Sigmoid colon (tissue), 7 donors: ENCODE data around the gene HSPB1. TPM values are rescaled to one million over a fixed set of nuclear protein-coding genes. Genes with fewer than 3 reads are reported as not detected.
"Not testable (repeated sequence)": the region's sequence is repeated elsewhere in the genome, so short reads cannot be mapped to it uniquely, and the experiment has no call there.

Experiments used
- DNase-seq: peaks from one replicate; pipeline ENCODE4 v3.0.0-alpha.2; 2019
- H3K27ac ChIP-seq, 4 donors: fragments of 200-600 bp; sonication (generic); one replicate each; pipeline ENCODE4 v1.5.1; 2016 to 2019; ENCODE audit warnings: mild to moderate bottlenecking in 1 of 4
- H3K27me3 ChIP-seq, 3 donors: fragments of 200-600 bp; sonication (generic); one replicate each; pipeline ENCODE4 v1.5.1; 2019; ENCODE audit warnings: mild to moderate bottlenecking in 1 of 3
- H3K36me3 ChIP-seq, 4 donors: fragments of 200-600 bp; sonication (generic); one replicate each; pipeline ENCODE4 v1.5.1; 2016 to 2019
- H3K4me1 ChIP-seq, 4 donors: fragments of 200-600 bp; sonication (generic); one replicate each; pipeline ENCODE4 v1.5.1; 2017 to 2019
- H3K4me3 ChIP-seq, 4 donors: fragments of 200-600 bp; sonication (generic); one replicate each; pipeline ENCODE4 v1.5.1; 2017 to 2019; ENCODE audit warnings: mild to moderate bottlenecking in 2 of 4, moderate library complexity in 1 of 4
- H3K9me3 ChIP-seq, 4 donors: fragments of 200-600 bp in 3 of 4; sonication (generic) in 3 of 4; one replicate each; pipeline versions ENCODE4 v1.5.1 to v1.6.1; 2013 to 2019
- EP300 ChIP-seq, 4 donors: sonication (generic); formaldehyde crosslinking; IDR thresholded peaks; one replicate each; pipeline ENCODE4 v1.6.1; 2017; ENCODE audit warnings: antibody characterized with exemption in 4 of 4
- POLR2A ChIP-seq, 2 donors: fragments of 450-650 bp; IDR thresholded peaks; one replicate each; pipeline ENCODE4 v1.6.1; 2016; ENCODE audit warnings: antibody characterized with exemption in 2 of 2, mild to moderate bottlenecking in 2 of 2, moderate library complexity in 2 of 2
- POLR2AphosphoS5 ChIP-seq, 4 donors: sonication (generic); formaldehyde crosslinking; IDR thresholded peaks; one replicate each; pipeline ENCODE4 v1.6.1; 2017; ENCODE audit warnings: antibody characterized with exemption in 4 of 4
- WGBS, 2 donors: extraction: QIAGEN DNeasy Blood & Tissue Kit; methylation state at CpG; one replicate each; pipeline ENCODE4 v1.1.7; 2013; 5-methylcytosine and 5-hydroxymethylcytosine counted together
- intact Hi-C: fragments of 100-400 bp; cut with DNase I; formaldehyde crosslinking; loops from one replicate; pipeline ENCODE4 v1.15.1; 2023
- polyA plus RNA-seq, 3 donors: library from polyadenylated mRNA; stranded (reverse); fragments of 200-250 nt; gene quantifications; one replicate each; pipeline ENCODE4 v1.2.3, GENCODE V29; 2013
- total RNA-seq, 4 donors: library from RNA; depleted of rRNA; stranded (reverse); fragments of >200 nt; gene quantifications; one replicate each; pipeline ENCODE4 v1.1.0, GENCODE V29; 2016
- TF ChIP-seq, protein P1 (sequence below), 4 experiments: fragments of 450-650 bp in 3 of 4; fragments of 200-600 bp in 1 of 4; IDR thresholded peaks; one replicate each; pipeline ENCODE4 v1.5.1; 2016 to 2019; ENCODE audit warnings: antibody characterized with exemption in 4 of 4, mild to moderate bottlenecking in 3 of 4, moderate library complexity in 2 of 4
- donor health status: healthy with polysubstance abuse.
- donor health status: Bipolar disorder and iron deficiency.
- donor health status: healthy.

The HSPB1 gene
- total and polyA plus RNA-seq, 7 donors, result 202 to 2,528 (median 929) TPM

DNA sequence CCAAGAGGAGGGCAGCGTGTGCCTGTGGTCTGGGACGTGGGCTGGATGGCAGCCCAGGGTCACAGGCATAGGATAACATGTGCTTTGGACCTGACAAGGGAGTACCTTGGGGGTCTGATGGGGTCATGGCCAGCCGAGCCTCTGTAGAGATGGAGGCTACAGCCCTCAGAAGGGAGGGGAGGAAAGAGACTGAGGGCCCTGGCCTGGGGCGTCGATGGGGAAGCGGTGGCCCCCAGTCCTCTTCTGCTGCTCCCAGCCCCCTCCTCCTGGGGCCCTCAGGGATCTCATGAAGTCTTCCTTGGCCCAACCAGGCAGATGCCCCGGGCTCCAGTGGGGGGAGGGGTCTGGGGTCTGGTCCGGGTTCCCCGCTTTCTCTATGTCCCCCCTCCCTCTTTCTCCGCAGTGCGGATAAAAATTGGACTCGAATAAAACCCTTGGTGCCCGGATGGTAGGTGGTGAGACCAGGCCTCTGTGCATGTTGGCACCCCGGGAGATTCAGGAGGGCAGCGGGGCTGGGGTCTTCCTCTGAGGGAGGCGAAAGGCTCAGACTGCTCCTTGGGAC lies 15.6 kb upstream of the HSPB1 start:
- Histone ChIP-seq H3K27ac (no peak overlapping the region), H3K27me3 (peaks cover 16 to 23% (median 19%) of the 10 kb centered on the region in 3 donors), H3K4me3 (no peak overlapping the region), H3K36me3 (no peaks in the 10 kb centered on the region), H3K4me1 (peaks cover 0 to 26% (median 24%) of the 10 kb centered on the region in 4 donors), H3K9me3 (no peaks in the 10 kb centered on the region)
- DNase-seq, result peak; percentile 55
- intact Hi-C loops, result no loop called here
- TF ChIP-seq, protein P1, sequence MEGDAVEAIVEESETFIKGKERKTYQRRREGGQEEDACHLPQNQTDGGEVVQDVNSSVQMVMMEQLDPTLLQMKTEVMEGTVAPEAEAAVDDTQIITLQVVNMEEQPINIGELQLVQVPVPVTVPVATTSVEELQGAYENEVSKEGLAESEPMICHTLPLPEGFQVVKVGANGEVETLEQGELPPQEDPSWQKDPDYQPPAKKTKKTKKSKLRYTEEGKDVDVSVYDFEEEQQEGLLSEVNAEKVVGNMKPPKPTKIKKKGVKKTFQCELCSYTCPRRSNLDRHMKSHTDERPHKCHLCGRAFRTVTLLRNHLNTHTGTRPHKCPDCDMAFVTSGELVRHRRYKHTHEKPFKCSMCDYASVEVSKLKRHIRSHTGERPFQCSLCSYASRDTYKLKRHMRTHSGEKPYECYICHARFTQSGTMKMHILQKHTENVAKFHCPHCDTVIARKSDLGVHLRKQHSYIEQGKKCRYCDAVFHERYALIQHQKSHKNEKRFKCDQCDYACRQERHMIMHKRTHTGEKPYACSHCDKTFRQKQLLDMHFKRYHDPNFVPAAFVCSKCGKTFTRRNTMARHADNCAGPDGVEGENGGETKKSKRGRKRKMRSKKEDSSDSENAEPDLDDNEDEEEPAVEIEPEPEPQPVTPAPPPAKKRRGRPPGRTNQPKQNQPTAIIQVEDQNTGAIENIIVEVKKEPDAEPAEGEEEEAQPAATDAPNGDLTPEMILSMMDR (IDR thresholded peaks at IDR 0.05), result no peak
- TF ChIP-seq POLR2AphosphoS5 (IDR thresholded peaks at IDR 0.05), result no peak
- TF ChIP-seq EP300 (IDR thresholded peaks at IDR 0.05), result no peak
- no peak for TF ChIP-seq POLR2A (IDR thresholded peaks at IDR 0.05)
- WGBS, 2 donors, result 87 to 90% methylated on average over 16 of the region's 16 CpGs

DNA sequence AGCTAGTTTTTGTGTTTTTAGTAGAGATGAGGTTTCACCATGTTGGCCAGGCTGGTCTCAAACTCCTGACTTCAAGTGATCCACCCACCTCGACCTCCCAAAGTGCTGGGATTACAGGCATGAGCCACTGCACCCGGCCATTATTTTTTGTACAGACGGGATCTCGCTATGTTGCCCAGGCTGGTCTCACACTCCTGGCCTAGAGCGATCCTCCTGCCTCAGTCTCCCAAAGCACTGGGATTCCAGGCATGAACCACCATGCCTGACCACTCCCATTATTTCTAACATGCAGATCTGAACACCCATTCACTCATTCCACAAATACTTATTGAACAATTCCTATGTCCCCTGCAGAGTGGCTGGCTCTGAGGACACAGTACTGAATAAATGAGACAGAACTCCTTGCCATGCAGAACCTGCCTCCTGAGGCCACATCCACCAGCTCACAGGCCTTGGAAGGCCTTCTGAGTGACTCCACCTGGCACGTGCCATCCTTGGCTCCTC lies 11.6 kb upstream of the HSPB1 start:
- Histone ChIP-seq H3K4me1 (peaks cover 0 to 49% (median 49%) of the 10 kb centered on the region in 4 donors), H3K27ac (peak overlapping the region; percentile 97 to 100 (median 99))
- WGBS, 2 donors, result 83 to 87% methylated on average over 6 of the region's 6 CpGs
- H3K27me3 ChIP-seq, H3K9me3 ChIP-seq, H3K4me3 ChIP-seq, DNase-seq, H3K36me3 ChIP-seq: not testable (repeated sequence)
- intact Hi-C loops, result loop anchor here (1.0 to 2.0 kb wide), 3 partner anchors 23 to 113 kb away; partner anchors contain the start of gene YWHAG

DNA sequence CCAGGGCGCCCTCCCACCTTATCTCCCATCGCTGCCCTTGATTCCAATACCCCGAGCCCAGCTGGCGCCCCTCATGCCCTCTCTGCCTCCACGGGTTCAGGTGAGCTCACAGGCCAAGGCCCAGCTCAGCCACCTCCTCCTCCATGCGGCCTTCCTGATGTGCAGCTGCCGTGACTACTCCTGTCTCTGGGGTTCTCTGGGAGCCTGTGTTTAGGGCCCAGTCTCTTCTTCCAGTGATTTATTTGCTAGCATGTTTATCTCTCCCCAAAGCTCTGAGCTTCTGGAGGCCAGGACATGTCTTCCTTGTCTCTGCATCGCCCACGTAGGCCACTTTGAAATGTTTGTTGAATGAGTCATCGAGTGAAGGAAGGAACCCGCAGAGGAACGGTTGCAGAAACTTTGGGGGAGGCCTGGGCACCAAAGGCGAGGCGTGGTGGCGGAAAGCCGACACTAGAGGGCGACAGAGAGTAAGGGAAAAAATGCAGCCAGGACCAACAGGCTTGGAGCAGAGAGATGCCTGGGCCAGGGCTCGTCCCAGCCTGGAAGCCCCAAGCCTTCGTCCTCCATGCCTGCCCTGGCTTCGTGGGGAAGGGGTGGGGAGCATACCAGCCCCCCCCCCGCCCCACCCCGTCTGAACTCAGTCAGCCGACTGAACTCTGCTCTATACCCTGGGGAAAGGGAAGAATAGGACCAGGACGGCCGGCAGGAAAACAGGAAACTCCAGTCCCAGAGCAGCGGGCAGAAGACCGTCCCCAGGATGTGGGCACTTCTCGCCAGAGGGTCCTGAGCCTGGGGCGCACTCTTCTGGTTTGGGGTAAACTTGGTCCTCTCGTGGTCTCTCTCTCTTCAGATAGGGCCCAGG lies 10.9 kb upstream of the HSPB1 start:
- 13 to 16% methylated on average over 30 of the region's 30 CpGs for WGBS, 2 donors
- peak overlapping the region; percentile 3 to 47 (median 34) for H3K4me3 ChIP-seq
- no peaks in the 10 kb centered on the region for H3K9me3 ChIP-seq
- peak; percentile 97 for DNase-seq
- H3K36me3 ChIP-seq, result no peaks in the 10 kb centered on the region
- TF ChIP-seq, protein P1 (IDR thresholded peaks at IDR 0.05), result peak; percentile 94 to 100 (median 98)
- TF ChIP-seq POLR2AphosphoS5 (IDR thresholded peaks at IDR 0.05), result peak; percentile 48 to 73 (median 68)
- peak in 1 of 4 donors; percentile 26 for TF ChIP-seq EP300 (IDR thresholded peaks at IDR 0.05)
- TF ChIP-seq POLR2A (IDR thresholded peaks at IDR 0.05), result no peak
- intact Hi-C loops, result loop anchor here (1.0 to 2.0 kb wide), 4 partner anchors 15 to 113 kb away; partner anchors contain the start of gene YWHAG
- H3K27me3 ChIP-seq, result no peaks in the 10 kb centered on the region
- peak overlapping the region; percentile 97 to 100 (median 99) for H3K27ac ChIP-seq
- H3K4me1 ChIP-seq, result peaks cover 0 to 56% (median 53%) of the 10 kb centered on the region in 4 donors

DNA sequence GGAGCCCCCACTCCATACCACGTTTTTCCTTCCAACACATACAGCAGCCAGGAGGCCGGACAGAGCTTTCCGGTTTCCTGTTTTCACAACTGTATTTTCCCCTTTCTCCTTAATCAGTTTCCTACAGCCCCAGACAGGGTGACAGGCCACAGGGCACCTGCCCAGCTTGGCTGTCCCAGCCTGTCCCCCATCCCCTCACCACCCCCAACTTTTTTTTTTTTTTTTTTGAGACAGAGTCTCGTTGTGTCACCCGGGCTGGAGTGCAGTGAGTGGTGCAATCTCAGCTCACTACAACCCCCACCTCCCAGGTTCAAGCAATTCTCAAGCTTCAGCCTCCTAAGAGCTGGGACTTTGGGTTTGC lies 10.3 kb upstream of the HSPB1 start:
- Histone ChIP-seq H3K4me3 (peak overlapping the region; percentile 3 to 47 (median 34)), H3K27ac (peak overlapping the region; percentile 97 to 100 (median 99)), H3K27me3 (no peaks in the 10 kb centered on the region), H3K9me3 (no peaks in the 10 kb centered on the region), H3K4me1 (peaks cover 0 to 62% (median 59%) of the 10 kb centered on the region in 4 donors), H3K36me3 (no peaks in the 10 kb centered on the region)
- DNase-seq, result peak; percentile 85
- TF ChIP-seq, protein P1 (IDR thresholded peaks at IDR 0.05), result no peak
- TF ChIP-seq POLR2A (IDR thresholded peaks at IDR 0.05) (no peak), EP300 (IDR thresholded peaks at IDR 0.05) (no peak), POLR2AphosphoS5 (IDR thresholded peaks at IDR 0.05) (no peak)
- WGBS, 2 donors, result 10 to 22% methylated on average over 5 of the region's 5 CpGs
- intact Hi-C loops, result loop anchor here (2.0 kb wide), 1 partner anchor 15 kb away; no protein-coding TSS in a partner anchor

DNA sequence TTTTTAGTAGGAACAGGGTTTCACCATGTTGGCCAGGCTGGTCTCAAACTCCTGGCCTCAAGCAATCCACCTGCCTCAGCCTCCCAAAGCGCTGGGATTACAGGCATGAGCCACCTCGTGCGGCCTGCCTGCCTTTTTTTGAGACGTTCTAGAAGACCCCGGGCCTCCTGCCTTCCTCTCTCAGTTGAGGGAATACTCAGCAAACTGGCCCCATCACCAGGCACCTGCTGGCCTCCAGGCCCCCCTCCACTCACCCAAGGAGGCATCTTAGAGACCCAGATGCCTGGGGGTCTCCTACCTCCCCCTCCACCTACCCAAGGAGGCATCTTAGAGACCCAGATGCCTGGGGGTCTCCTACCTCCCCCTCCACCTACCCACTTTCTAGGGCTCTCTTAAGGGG lies 9.6 kb upstream of the HSPB1 start:
- Histone ChIP-seq H3K4me1 (peaks cover 0 to 68% (median 66%) of the 10 kb centered on the region in 4 donors), H3K4me3 (peak overlapping the region in 2 of 4 donors; percentile 5 to 36), H3K27ac (peak overlapping the region; percentile 97 to 100 (median 99))
- not testable (repeated sequence) for H3K36me3 ChIP-seq, H3K9me3 ChIP-seq, H3K27me3 ChIP-seq
- WGBS, 2 donors, result 90 to 92% methylated on average over 5 of the region's 5 CpGs
- DNase-seq, result peak; percentile 71
- intact Hi-C loops, result loop anchor here (2.0 kb wide), 1 partner anchor 14 kb away; no protein-coding TSS in a partner anchor
